ENCODE results near the gene CIB2.

DNA sequence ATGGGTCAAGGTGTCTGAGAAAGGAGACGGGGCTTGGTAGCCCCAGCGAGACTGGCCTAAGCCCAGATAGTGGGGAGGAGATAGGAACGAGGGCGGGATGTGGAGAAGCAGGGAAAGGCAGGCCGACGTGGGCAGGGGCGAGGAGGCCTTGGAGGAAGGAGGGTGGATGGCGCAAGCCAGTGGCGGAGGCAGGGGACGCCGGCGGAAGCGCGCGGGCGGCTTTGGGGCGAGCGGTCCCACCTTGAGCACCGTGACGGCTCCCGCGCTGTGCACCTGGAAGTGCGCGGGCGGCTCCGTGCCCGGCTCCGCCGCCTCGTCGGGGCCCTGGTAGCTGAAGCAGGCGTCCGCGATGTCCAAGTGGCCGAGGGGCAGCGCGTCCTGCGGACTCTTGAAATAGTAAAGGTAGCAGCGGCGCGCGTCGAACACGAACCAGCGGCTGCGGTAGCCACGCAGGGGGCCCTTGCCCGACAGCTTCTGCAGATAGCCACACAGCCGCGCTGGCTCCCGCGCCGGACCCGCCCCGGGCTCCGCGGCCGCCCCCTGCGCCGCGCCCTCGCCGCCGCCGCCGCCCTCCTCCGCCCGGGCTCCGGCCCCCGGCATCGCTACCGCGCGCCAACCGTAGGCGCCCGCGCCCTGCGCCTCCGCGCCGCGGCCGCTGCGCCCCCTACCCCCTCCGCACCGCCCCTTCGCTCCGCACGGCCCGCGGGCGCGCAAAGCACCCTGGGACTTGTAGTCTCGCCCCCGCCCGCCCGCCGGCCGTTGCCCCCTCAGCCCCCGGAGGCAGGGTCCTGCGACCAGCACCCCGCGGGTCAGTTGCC is 54.0 kb downstream of the CIB2 start, which contains the start of gene TBC1D2B:
- no peak for TF ChIP-seq JUND (IDR thresholded peaks at IDR 0.05)
- TF ChIP-seq, protein P1, sequence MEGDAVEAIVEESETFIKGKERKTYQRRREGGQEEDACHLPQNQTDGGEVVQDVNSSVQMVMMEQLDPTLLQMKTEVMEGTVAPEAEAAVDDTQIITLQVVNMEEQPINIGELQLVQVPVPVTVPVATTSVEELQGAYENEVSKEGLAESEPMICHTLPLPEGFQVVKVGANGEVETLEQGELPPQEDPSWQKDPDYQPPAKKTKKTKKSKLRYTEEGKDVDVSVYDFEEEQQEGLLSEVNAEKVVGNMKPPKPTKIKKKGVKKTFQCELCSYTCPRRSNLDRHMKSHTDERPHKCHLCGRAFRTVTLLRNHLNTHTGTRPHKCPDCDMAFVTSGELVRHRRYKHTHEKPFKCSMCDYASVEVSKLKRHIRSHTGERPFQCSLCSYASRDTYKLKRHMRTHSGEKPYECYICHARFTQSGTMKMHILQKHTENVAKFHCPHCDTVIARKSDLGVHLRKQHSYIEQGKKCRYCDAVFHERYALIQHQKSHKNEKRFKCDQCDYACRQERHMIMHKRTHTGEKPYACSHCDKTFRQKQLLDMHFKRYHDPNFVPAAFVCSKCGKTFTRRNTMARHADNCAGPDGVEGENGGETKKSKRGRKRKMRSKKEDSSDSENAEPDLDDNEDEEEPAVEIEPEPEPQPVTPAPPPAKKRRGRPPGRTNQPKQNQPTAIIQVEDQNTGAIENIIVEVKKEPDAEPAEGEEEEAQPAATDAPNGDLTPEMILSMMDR (IDR thresholded peaks at IDR 0.05 in 2 of 3, conservative IDR thresholded peaks at IDR 0.05 in 1 of 3; ENCODE audit: borderline replicate concordance in 1 of 3, insufficient read depth in 1 of 3, low read depth in 2 of 3, low read length in 2 of 3): no peak
- no peak for TF ChIP-seq RAD21 (IDR thresholded peaks at IDR 0.05; ENCODE audit: low read depth)
- TF ChIP-seq, protein P2, sequence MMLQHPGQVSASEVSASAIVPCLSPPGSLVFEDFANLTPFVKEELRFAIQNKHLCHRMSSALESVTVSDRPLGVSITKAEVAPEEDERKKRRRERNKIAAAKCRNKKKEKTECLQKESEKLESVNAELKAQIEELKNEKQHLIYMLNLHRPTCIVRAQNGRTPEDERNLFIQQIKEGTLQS (IDR thresholded peaks at IDR 0.05): no peak

All from HCT116 (cell line).